Measurements from ENCODE around the gene NFYA. TPM values are rescaled to one million over a fixed set of nuclear protein-coding genes. Genes with fewer than 3 reads are reported as not detected.

Gene NFYA
- total RNA-seq, 1 experiment from 2014 or later = 28.7 TPM

- TF ChIP-seq EGR1 (IDR thresholded peaks at IDR 0.05; ENCODE audit: low read depth) = no peak
Measured at GRCh38 chr6:41135062-41135832, 62.5 kb downstream of the NFYA start (continued).

GRCh38 chr6:41136911-41137310 is 64.1 kb downstream of the NFYA start:
- ATAC-seq = no peak
- BruUV-seq (replicated peaks) = no TSS peak
- H2AFZ ChIP-seq (ENCODE audit: low read depth, low read length, poor library complexity, severe bottlenecking) = no peak overlapping the region
- H3K36me3 ChIP-seq (ENCODE audit: control insufficient read depth in 1 of 2, insufficient read depth in 2 of 2, low read length in 2 of 2) = no peaks in the 10 kb centered on the region
- no peak for DNase-seq (ENCODE audit: low read depth, low spot score)
- no peaks in the 10 kb centered on the region for H3K79me2 ChIP-seq (ENCODE audit: insufficient read depth, low read length)
- no peaks in the 10 kb centered on the region for H3K9me2 ChIP-seq (ENCODE audit: insufficient read depth)
- POLR2A ChIA-PET = no interaction called here
- H3K4me2 ChIP-seq (ENCODE audit: low read length) = no peak overlapping the region
- H3K4me1 ChIP-seq (ENCODE audit: control insufficient read depth in 1 of 2, insufficient read depth in 2 of 2, low read length in 2 of 2) = no peaks in the 10 kb centered on the region
- H3K4me3 ChIP-seq (replicated peaks in 1 of 2; ENCODE audit: low read depth in 1 of 2, low read length in 2 of 2) = no peak overlapping the region
- no peak overlapping the region for H3K27ac ChIP-seq (ENCODE audit: low read depth, low read length)
- no peaks in the 10 kb centered on the region for H3K9me3 ChIP-seq (ENCODE audit: control insufficient read depth in 1 of 2, insufficient read depth in 1 of 2, low read depth in 1 of 2, low read length in 2 of 2)
- H3K9ac ChIP-seq (ENCODE audit: low read length) = no peak overlapping the region
- CTCF ChIA-PET = no interaction called here
- no peaks in the 10 kb centered on the region for H4K20me1 ChIP-seq (ENCODE audit: insufficient read depth)
- intact Hi-C loops (cut with micrococcal nuclease) = no loop called here
- TF ChIP-seq RAD21 (IDR thresholded peaks at IDR 0.05; ENCODE audit: low read depth) (no peak), REST (IDR thresholded peaks at IDR 0.05; ENCODE audit: low read depth) (no peak), MAX (IDR thresholded peaks at IDR 0.05) (no peak), ZBTB33 (IDR thresholded peaks at IDR 0.05; ENCODE audit: extremely low read depth, insufficient replicate concordance, low read length) (no peak), FOSL1 (IDR thresholded peaks at IDR 0.05; ENCODE audit: low read depth) (no peak), POLR2A (IDR thresholded peaks at IDR 0.05; ENCODE audit: borderline replicate concordance, extremely low read depth, insufficient read depth, insufficient read length) (no peak), POLR2AphosphoS5 (IDR thresholded peaks at IDR 0.05; ENCODE audit: low read depth, low read length) (no peak), SRF (IDR thresholded peaks at IDR 0.05; ENCODE audit: low read depth) (no peak), JUND (IDR thresholded peaks at IDR 0.05) (no peak), TCF7L2 (IDR thresholded peaks at IDR 0.05; ENCODE audit: borderline replicate concordance, extremely low read depth, insufficient read depth, insufficient read length) (no peak), SIN3A (IDR thresholded peaks at IDR 0.05; ENCODE audit: low read depth) (no peak), EGR1 (IDR thresholded peaks at IDR 0.05; ENCODE audit: low read depth) (no peak), ELF1 (IDR thresholded peaks at IDR 0.05; ENCODE audit: borderline replicate concordance, low read depth) (no peak)
- peaks cover 6% of the 10 kb centered on the region; the same call in 1 of the 2 replicates for H3K27me3 ChIP-seq (ENCODE audit: insufficient read depth, low read length)
- RAD21 ChIA-PET (ENCODE audit: low non-redundant PET in 1 of 2, low total read pairs in 2 of 2, uncharacterized antibody in 2 of 2, unreplicated experiment in 2 of 2) = no interaction called here

Measured in HCT116 (cell line).